ENCODE measurements around the gene FHOD1.

GRCh38 chr16:67193536-67193935 lies 53.7 kb downstream of the FHOD1 start:
- TF ChIP-seq CTCF (IDR thresholded peaks at IDR 0.05) (no peak), POLR2A (IDR thresholded peaks at IDR 0.05) (no peak)

All from Peyer's patch (tissue), 4 donors.